Transverse colon (tissue), 3 donors: ENCODE measurements around the gene MAPK12.

Source experiments
- CTCF ChIP-seq, 5 experiments: fragments of 200-600 bp in 3 of 5; fragments of 450-650 bp in 2 of 5; sonication (generic) in 3 of 5; IDR thresholded peaks; 1 replicate in 2 of 5; 2 replicates in 3 of 5; pipeline ENCODE4 v1.5.1; 2016 to 2017; ENCODE audit warnings: antibody characterized with exemption in 5 of 5, inconsistent platforms in 3 of 5, mild to moderate bottlenecking in 2 of 5, moderate library complexity in 1 of 5
- EP300 ChIP-seq: sonication (generic); formaldehyde crosslinking; IDR thresholded peaks from one replicate; pipeline ENCODE4 v1.6.1; 2017; ENCODE audit warnings: antibody characterized with exemption, low read depth
- POLR2A ChIP-seq: fragments of 450-650 bp; IDR thresholded peaks from one replicate; pipeline ENCODE4 v1.6.1; 2016; ENCODE audit warnings: antibody characterized with exemption, mild to moderate bottlenecking, moderate library complexity

GRCh38 chr22:50259302-50259701 lies 2.2 kb downstream of the MAPK12 start:
- TF ChIP-seq CTCF (IDR thresholded peaks at IDR 0.05) (no peak), POLR2A (no peak), EP300 (no peak)
